GM19372 (cell line): ENCODE measurements around the gene ZBTB4.
A peak's percentile ranks its signal among the peaks of the same experiment; 100 is the strongest.
"Not testable (repeated sequence)": the region's sequence is repeated elsewhere in the genome, so short reads cannot be mapped to it uniquely, and the experiment has no call there.

ENCODE experiments used
- ATAC-seq: cut with Tn5 transposase; IDR thresholded peaks from one replicate; pipeline ENCODE4 v1.9.1; 2021; ENCODE audit warnings: mild to moderate bottlenecking, low read depth, moderate library complexity; ENCODE audit not compliant: unreplicated experiment

ZBTB4 gene

GRCh38 chr17:7496470-7497183 lies 17.2 kb upstream of the ZBTB4 start:
- no peak for ATAC-seq

GRCh38 chr17:7495906-7496434 lies 16.5 kb upstream of the ZBTB4 start:
- ATAC-seq = no peak

- no peak for ATAC-seq
Measured at GRCh38 chr17:7493941-7494340, 14.5 kb upstream of the ZBTB4 start.

- ATAC-seq = no peak
Measured at GRCh38 chr17:7491583-7491982, 12.2 kb upstream of the ZBTB4 start.

GRCh38 chr17:7490144-7490543 lies 10.7 kb upstream of the ZBTB4 start:
- no peak for ATAC-seq

GRCh38 chr17:7486181-7486580 lies 6.8 kb upstream of the ZBTB4 start:
- no peak for ATAC-seq

GRCh38 chr17:7484919-7485377 lies 5.5 kb upstream of the ZBTB4 start:
- no peak for ATAC-seq

GRCh38 chr17:7484067-7484918 lies 4.9 kb upstream of the ZBTB4 start, which contains the start of gene POLR2A:
Gene POLR2A, plus strand, starts transcription at chr17:7484366.
- peak; percentile 56 for ATAC-seq

- peak; percentile 23 for ATAC-seq
Measured at GRCh38 chr17:7483255-7484066, 4.0 kb upstream of the ZBTB4 start.

- ATAC-seq = not testable (repeated sequence)
Measured at GRCh38 chr17:7482742-7483088, 3.3 kb upstream of the ZBTB4 start.

GRCh38 chr17:7481842-7482741 lies 2.7 kb upstream of the ZBTB4 start:
- ATAC-seq = not testable (repeated sequence)

GRCh38 chr17:7481275-7481674 lies 1.8 kb upstream of the ZBTB4 start, which contains the start of gene SLC35G6:
Gene SLC35G6, plus strand, starts transcription at chr17:7481446. Its CDS starts 71 bp downstream, at chr17:7481517.
- not testable (repeated sequence) for ATAC-seq

- no peak for ATAC-seq
Measured at GRCh38 chr17:7480089-7480384, 606 bp upstream of the ZBTB4 start.

- ATAC-seq = no peak
Measured at GRCh38 chr17:7478276-7479212, 887 bp downstream of the ZBTB4 start.

- ATAC-seq = no peak
Measured at GRCh38 chr17:7477392-7478275, 1.8 kb downstream of the ZBTB4 start.

- ATAC-seq = no peak
Measured at GRCh38 chr17:7476951-7477350, 2.5 kb downstream of the ZBTB4 start.

- ATAC-seq = no peak
Measured at GRCh38 chr17:7476494-7476893, 2.9 kb downstream of the ZBTB4 start.
